Sigmoid colon (tissue), 7 donors: ENCODE results near the gene SUPT6H. TPM values are rescaled to one million over a fixed set of nuclear protein-coding genes. Genes with fewer than 3 reads are reported as not detected.

Experiments
- DNase-seq: peaks from one replicate; pipeline ENCODE4 v3.0.0-alpha.2; 2019
- H3K27ac ChIP-seq, 4 donors: fragments of 200-600 bp; sonication (generic); one replicate each; pipeline ENCODE4 v1.5.1; 2016 to 2019; ENCODE audit warnings: mild to moderate bottlenecking in 1 of 4
- H3K27me3 ChIP-seq, 3 donors: fragments of 200-600 bp; sonication (generic); one replicate each; pipeline ENCODE4 v1.5.1; 2019; ENCODE audit warnings: mild to moderate bottlenecking in 1 of 3
- H3K36me3 ChIP-seq, 4 donors: fragments of 200-600 bp; sonication (generic); one replicate each; pipeline ENCODE4 v1.5.1; 2016 to 2019
- H3K4me1 ChIP-seq, 4 donors: fragments of 200-600 bp; sonication (generic); one replicate each; pipeline ENCODE4 v1.5.1; 2017 to 2019
- H3K4me3 ChIP-seq, 4 donors: fragments of 200-600 bp; sonication (generic); one replicate each; pipeline ENCODE4 v1.5.1; 2017 to 2019; ENCODE audit warnings: mild to moderate bottlenecking in 2 of 4, moderate library complexity in 1 of 4
- H3K9me3 ChIP-seq, 4 donors: fragments of 200-600 bp in 3 of 4; sonication (generic) in 3 of 4; one replicate each; pipeline versions ENCODE4 v1.5.1 to v1.6.1; 2013 to 2019
- CTCF ChIP-seq, 4 experiments: fragments of 450-650 bp in 3 of 4; fragments of 200-600 bp in 1 of 4; IDR thresholded peaks; one replicate each; pipeline ENCODE4 v1.5.1; 2016 to 2019; ENCODE audit warnings: antibody characterized with exemption in 4 of 4, mild to moderate bottlenecking in 3 of 4, moderate library complexity in 2 of 4
- EP300 ChIP-seq, 4 donors: sonication (generic); formaldehyde crosslinking; IDR thresholded peaks; one replicate each; pipeline ENCODE4 v1.6.1; 2017; ENCODE audit warnings: antibody characterized with exemption in 4 of 4
- POLR2A ChIP-seq, 2 donors: fragments of 450-650 bp; IDR thresholded peaks; one replicate each; pipeline ENCODE4 v1.6.1; 2016; ENCODE audit warnings: antibody characterized with exemption in 2 of 2, mild to moderate bottlenecking in 2 of 2, moderate library complexity in 2 of 2
- POLR2AphosphoS5 ChIP-seq, 4 donors: sonication (generic); formaldehyde crosslinking; IDR thresholded peaks; one replicate each; pipeline ENCODE4 v1.6.1; 2017; ENCODE audit warnings: antibody characterized with exemption in 4 of 4
- WGBS, 2 donors: extraction: QIAGEN DNeasy Blood & Tissue Kit; methylation state at CpG; one replicate each; pipeline ENCODE4 v1.1.7; 2013; 5-methylcytosine and 5-hydroxymethylcytosine counted together
- intact Hi-C: fragments of 100-400 bp; cut with DNase I; formaldehyde crosslinking; loops from one replicate; pipeline ENCODE4 v1.15.1; 2023
- polyA plus RNA-seq, 3 donors: library from polyadenylated mRNA; stranded (reverse); fragments of 200-250 nt; gene quantifications; one replicate each; pipeline ENCODE4 v1.2.3, GENCODE V29; 2013
- total RNA-seq, 4 donors: library from RNA; depleted of rRNA; stranded (reverse); fragments of >200 nt; gene quantifications; one replicate each; pipeline ENCODE4 v1.1.0, GENCODE V29; 2016
- donor health status: healthy with polysubstance abuse.
- donor health status: Bipolar disorder and iron deficiency.
- donor health status: healthy.

SUPT6H gene
- total and polyA plus RNA-seq, 7 donors, result 12.0 to 75.6 (median 49.0) TPM

GRCh38 chr17:28702752-28703150 lies 40.7 kb downstream of the SUPT6H start:
- DNase-seq, result no peak
- Histone ChIP-seq H3K4me3 (no peak overlapping the region), H3K27ac (no peak overlapping the region), H3K36me3 (peaks cover 41 to 63% (median 50%) of the 10 kb centered on the region in 4 donors), H3K9me3 (no peaks in the 10 kb centered on the region), H3K27me3 (no peaks in the 10 kb centered on the region), H3K4me1 (no peaks in the 10 kb centered on the region)
- no peak for TF ChIP-seq CTCF (IDR thresholded peaks at IDR 0.05)
- no peak for TF ChIP-seq POLR2A (IDR thresholded peaks at IDR 0.05)
- no peak for TF ChIP-seq POLR2AphosphoS5 (IDR thresholded peaks at IDR 0.05)
- TF ChIP-seq EP300 (IDR thresholded peaks at IDR 0.05), result no peak
- intact Hi-C loops, result no loop called here
- WGBS, 2 donors, result 75 to 86% methylated on average over 3 of the region's 3 CpGs

- WGBS, 2 donors, result 86 to 90% methylated on average over 16 of the region's 16 CpGs
- peaks cover 32 to 54% (median 41%) of the 10 kb centered on the region in 4 donors for H3K36me3 ChIP-seq
- intact Hi-C loops, result no loop called here
Observed at GRCh38 chr17:28703552-28704218, 41.7 kb downstream of the SUPT6H start.

GRCh38 chr17:28704219-28704858 lies 42.3 kb downstream of the SUPT6H start:
- H3K4me3 ChIP-seq, result no peak overlapping the region
- intact Hi-C loops, result no loop called here
- H3K4me1 ChIP-seq, result no peaks in the 10 kb centered on the region
- H3K27ac ChIP-seq, result no peak overlapping the region
- no peaks in the 10 kb centered on the region for H3K27me3 ChIP-seq
- 91 to 93% methylated on average over 14 of the region's 14 CpGs for WGBS, 2 donors
- DNase-seq, result no peak
- no peak for TF ChIP-seq EP300 (IDR thresholded peaks at IDR 0.05)
- TF ChIP-seq CTCF (IDR thresholded peaks at IDR 0.05), result no peak
- TF ChIP-seq POLR2AphosphoS5 (IDR thresholded peaks at IDR 0.05), result no peak
- no peak for TF ChIP-seq POLR2A (IDR thresholded peaks at IDR 0.05)
- H3K9me3 ChIP-seq, result no peaks in the 10 kb centered on the region
- peaks cover 25 to 47% (median 34%) of the 10 kb centered on the region in 4 donors for H3K36me3 ChIP-seq

More at GRCh38 chr17:28703552-28704218, 41.7 kb downstream of the SUPT6H start:
- DNase-seq, result no peak
- H3K27ac ChIP-seq, result no peak overlapping the region
- H3K4me1 ChIP-seq, result no peaks in the 10 kb centered on the region
- H3K9me3 ChIP-seq, result no peaks in the 10 kb centered on the region
- TF ChIP-seq POLR2A (IDR thresholded peaks at IDR 0.05), result no peak
- no peak overlapping the region for H3K4me3 ChIP-seq
- no peaks in the 10 kb centered on the region for H3K27me3 ChIP-seq

- H3K36me3 ChIP-seq, result peaks cover 17 to 39% (median 26%) of the 10 kb centered on the region in 4 donors
- intact Hi-C loops, result no loop called here
Observed at GRCh38 chr17:28705074-28705659, 43.2 kb downstream of the SUPT6H start.

More at GRCh38 chr17:28705074-28705659, 43.2 kb downstream of the SUPT6H start:
- Histone ChIP-seq H3K4me3 (no peak overlapping the region), H3K4me1 (peaks cover 0 to 4% (median 2%) of the 10 kb centered on the region in 4 donors), H3K27me3 (no peaks in the 10 kb centered on the region), H3K9me3 (no peaks in the 10 kb centered on the region), H3K27ac (no peak overlapping the region)
- TF ChIP-seq POLR2AphosphoS5 (IDR thresholded peaks at IDR 0.05) (no peak), POLR2A (IDR thresholded peaks at IDR 0.05) (no peak), EP300 (IDR thresholded peaks at IDR 0.05) (no peak), CTCF (IDR thresholded peaks at IDR 0.05) (no peak)
- 86 to 88% methylated on average over 5 of the region's 5 CpGs for WGBS, 2 donors
- no peak for DNase-seq
